CD4-positive, alpha-beta T cell treated with Interleukin-4 for 1 hour (primary cell): ENCODE data around the gene MANF.

Source experiments
- DNase-seq, 2 donors: peaks; one replicate each; pipeline ENCODE4 v3.0.0-alpha.2; 2020 to 2022

The MANF gene

GRCh38 chr3:51390246-51391074 lies 5.4 kb downstream of the MANF start:
- no peak for DNase-seq

- DNase-seq, result peak; percentile 97
Observed at GRCh38 chr3:51391075-51391565, 6.0 kb downstream of the MANF start, which contains the start of gene RBM15B. Gene RBM15B (plus strand): TSS chr3:51391285. CDS start chr3:51391400, 115 bp downstream.

- peak; percentile 49 to 63 for DNase-seq
Observed at GRCh38 chr3:51391566-51392354, 6.7 kb downstream of the MANF start.

- no peak for DNase-seq
Observed at GRCh38 chr3:51392355-51393133, 7.5 kb downstream of the MANF start.

- DNase-seq, result no peak
Observed at GRCh38 chr3:51393134-51393495, 8.0 kb downstream of the MANF start.

- DNase-seq, result no peak
Observed at GRCh38 chr3:51393564-51393963, 8.5 kb downstream of the MANF start.

- no peak for DNase-seq
Observed at GRCh38 chr3:51394541-51394940, 9.4 kb downstream of the MANF start.

- no peak for DNase-seq
Observed at GRCh38 chr3:51395493-51396213, 10.6 kb downstream of the MANF start.

GRCh38 chr3:51396401-51396800 lies 11.3 kb downstream of the MANF start:
- peak in 1 of 2 donors; percentile 9 for DNase-seq

- DNase-seq, result no peak
Observed at GRCh38 chr3:51397392-51397791, 12.3 kb downstream of the MANF start.

GRCh38 chr3:51398595-51399310 lies 13.7 kb downstream of the MANF start:
- DNase-seq, result no peak

- DNase-seq, result no peak
Observed at GRCh38 chr3:51400166-51400565, 15.1 kb downstream of the MANF start.

- DNase-seq, result no peak
Observed at GRCh38 chr3:51401735-51402134, 16.6 kb downstream of the MANF start.

- DNase-seq, result no peak
Observed at GRCh38 chr3:51403675-51404074, 18.6 kb downstream of the MANF start.

GRCh38 chr3:51408021-51408420 lies 22.9 kb downstream of the MANF start:
- no peak for DNase-seq

- DNase-seq, result no peak
Observed at GRCh38 chr3:51408813-51409212, 23.7 kb downstream of the MANF start.

GRCh38 chr3:51422211-51422610 lies 37.1 kb downstream of the MANF start:
- no peak for DNase-seq

- DNase-seq, result no peak
Observed at GRCh38 chr3:51426921-51427320, 41.8 kb downstream of the MANF start.

GRCh38 chr3:51429138-51429537 lies 44.0 kb downstream of the MANF start:
- no peak for DNase-seq

GRCh38 chr3:51434110-51434509 lies 49.0 kb downstream of the MANF start:
- no peak for DNase-seq

- DNase-seq, result peak; percentile 57 to 64
Observed at GRCh38 chr3:51434746-51435327, 49.7 kb downstream of the MANF start.
